Measurements from ENCODE around the gene BTG2.
A peak's percentile ranks its signal among the peaks of the same experiment; 100 is the strongest.

The BTG2 gene

DNA sequence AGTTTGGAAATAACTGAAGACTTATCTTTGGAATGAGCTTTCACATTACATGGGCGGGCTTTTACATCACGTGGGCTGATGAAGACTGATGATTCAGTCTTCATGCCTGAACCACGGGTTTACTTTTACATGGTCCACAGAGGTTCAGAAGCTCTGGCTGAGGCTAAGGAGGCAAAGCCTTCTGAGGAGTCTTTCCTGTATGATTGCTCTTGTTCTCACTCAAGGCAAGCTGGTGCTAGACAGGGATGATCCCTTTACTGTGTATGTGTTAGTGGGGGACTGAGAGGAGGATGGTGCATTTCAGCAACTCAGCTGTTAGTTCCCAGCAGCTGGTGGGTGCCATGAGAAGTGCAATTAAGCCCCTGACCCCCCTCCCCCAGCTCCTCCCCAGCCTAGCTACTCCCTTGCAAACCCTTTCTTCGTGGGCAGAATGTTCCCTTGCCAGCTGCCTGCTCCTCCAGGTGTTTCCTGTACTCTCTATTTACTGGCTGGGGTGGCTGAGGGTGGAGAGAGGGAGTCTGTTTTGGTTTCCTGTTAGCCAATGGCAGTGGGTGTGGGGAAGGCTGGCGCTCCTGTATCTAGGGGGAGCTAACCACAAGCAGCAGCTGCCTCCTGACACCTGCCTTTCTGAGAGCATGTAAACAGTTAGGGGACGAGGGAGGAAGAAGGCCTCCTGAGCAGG, 15.4 kb downstream of the BTG2 start:
- H3K4me3 ChIP-seq: no peak overlapping the region
- H3K27ac ChIP-seq: peak overlapping the region; percentile 22 to 92
- peak; percentile 73 for DNase-seq (ENCODE audit: low spot score)
- TF ChIP-seq, protein P1, sequence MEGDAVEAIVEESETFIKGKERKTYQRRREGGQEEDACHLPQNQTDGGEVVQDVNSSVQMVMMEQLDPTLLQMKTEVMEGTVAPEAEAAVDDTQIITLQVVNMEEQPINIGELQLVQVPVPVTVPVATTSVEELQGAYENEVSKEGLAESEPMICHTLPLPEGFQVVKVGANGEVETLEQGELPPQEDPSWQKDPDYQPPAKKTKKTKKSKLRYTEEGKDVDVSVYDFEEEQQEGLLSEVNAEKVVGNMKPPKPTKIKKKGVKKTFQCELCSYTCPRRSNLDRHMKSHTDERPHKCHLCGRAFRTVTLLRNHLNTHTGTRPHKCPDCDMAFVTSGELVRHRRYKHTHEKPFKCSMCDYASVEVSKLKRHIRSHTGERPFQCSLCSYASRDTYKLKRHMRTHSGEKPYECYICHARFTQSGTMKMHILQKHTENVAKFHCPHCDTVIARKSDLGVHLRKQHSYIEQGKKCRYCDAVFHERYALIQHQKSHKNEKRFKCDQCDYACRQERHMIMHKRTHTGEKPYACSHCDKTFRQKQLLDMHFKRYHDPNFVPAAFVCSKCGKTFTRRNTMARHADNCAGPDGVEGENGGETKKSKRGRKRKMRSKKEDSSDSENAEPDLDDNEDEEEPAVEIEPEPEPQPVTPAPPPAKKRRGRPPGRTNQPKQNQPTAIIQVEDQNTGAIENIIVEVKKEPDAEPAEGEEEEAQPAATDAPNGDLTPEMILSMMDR (IDR thresholded peaks at IDR 0.05): no peak

DNA sequence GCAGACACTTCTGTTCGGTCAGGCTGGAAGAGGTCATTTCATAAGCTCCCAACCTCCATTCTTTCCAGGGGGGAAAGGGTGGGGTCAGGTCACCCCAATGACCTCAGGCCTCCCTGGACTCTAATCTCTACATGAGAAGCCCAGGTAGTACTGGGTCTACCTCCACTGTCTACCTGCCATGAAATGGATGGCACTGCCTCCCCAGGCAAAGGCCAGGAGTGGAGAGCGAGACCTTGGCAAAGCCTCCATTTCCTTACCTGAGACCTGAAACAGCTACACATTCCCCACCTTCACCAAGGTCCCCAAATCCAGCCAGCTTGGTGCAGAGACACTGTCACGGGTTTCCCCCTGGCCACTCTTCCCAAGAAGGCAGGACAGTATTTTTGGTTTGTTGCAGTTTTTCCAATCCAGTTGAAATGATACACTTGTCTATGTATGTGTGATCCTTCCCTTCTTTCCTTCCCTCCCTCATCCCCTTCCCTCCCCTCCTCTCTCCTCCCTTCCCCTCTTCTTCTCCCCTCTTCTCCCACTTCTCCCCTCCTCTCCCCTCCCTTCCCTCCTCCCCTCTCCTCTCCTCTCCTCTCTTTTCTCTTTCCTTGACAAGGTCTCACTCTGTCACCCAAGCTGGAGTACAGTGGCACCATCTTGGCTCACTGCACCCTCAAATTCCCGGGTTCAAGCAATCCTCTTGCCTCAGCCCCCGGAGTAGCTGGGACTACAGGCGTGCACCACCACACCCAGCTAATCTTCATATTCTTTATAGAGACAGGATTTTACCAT, 16.1 kb downstream of the BTG2 start:
- no peak for DNase-seq (ENCODE audit: low spot score)
- H3K4me3 ChIP-seq: no peak overlapping the region
- TF ChIP-seq, protein P1 (IDR thresholded peaks at IDR 0.05): no peak
- H3K27ac ChIP-seq: peak overlapping the region; percentile 22 to 92

DNA sequence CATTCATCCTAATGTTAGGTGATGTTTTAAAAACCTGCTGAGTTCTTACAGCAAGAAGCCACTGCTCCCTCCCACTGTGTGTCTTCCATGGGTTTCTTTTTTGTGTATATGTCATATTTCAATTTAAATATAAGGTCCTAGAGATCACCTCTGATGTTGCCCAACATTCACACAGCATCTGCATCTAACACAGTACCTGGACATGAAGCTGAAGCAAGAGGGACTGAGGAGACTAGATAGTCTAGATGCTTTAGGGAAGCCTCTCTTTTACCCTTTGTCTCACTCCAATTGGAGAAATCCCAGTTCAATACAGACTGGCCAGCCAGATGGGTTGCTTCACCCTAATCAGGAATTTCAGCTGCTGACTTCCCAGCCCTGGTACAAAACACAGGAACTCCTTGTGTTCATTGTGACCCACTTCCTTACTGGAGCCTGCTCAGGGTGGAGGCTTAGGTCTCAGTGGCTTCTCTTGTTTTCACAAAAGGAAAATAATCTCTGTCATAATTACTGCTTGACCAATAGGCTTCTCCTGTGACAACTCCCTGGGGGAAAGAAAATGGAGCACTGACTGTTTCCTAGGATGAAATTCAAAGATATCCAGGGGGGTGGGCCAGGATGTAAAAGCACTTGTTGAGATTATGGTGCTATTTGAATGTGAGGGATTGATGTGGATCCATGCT, 17.3 kb downstream of the BTG2 start:
- TF ChIP-seq, protein P1 (IDR thresholded peaks at IDR 0.05): no peak
- DNase-seq (ENCODE audit: low spot score): no peak
- peak overlapping the region; percentile 54 to 92 for H3K27ac ChIP-seq

DNA sequence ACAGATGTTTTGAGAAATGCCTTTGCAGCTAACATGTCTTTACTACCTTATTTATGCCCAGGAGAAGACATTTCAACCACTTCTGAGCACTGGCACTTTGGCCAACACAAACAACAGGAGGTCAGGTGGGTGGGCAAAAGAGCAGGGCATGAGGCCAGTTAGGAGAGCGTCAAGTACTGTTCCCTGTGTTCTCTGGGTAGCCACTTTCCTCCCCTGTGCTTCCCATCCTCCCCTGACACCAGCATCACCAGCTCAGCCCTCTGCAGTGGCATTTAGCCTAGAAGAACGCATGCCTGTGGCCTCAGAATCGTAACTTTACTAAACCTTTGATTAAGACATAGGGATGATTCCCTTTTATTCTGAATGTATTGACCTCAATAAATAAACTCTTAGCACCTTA, 18.3 kb downstream of the BTG2 start:
- no peak for DNase-seq (ENCODE audit: low spot score)
- Histone ChIP-seq H3K4me3 (peak overlapping the region; percentile 8), H3K27ac (peak overlapping the region; percentile 54 to 92)
- TF ChIP-seq, protein P1 (IDR thresholded peaks at IDR 0.05): no peak

More for the DNA sequence above, 17.3 kb downstream of the BTG2 start:
- peak overlapping the region; percentile 8 for H3K4me3 ChIP-seq

DNA sequence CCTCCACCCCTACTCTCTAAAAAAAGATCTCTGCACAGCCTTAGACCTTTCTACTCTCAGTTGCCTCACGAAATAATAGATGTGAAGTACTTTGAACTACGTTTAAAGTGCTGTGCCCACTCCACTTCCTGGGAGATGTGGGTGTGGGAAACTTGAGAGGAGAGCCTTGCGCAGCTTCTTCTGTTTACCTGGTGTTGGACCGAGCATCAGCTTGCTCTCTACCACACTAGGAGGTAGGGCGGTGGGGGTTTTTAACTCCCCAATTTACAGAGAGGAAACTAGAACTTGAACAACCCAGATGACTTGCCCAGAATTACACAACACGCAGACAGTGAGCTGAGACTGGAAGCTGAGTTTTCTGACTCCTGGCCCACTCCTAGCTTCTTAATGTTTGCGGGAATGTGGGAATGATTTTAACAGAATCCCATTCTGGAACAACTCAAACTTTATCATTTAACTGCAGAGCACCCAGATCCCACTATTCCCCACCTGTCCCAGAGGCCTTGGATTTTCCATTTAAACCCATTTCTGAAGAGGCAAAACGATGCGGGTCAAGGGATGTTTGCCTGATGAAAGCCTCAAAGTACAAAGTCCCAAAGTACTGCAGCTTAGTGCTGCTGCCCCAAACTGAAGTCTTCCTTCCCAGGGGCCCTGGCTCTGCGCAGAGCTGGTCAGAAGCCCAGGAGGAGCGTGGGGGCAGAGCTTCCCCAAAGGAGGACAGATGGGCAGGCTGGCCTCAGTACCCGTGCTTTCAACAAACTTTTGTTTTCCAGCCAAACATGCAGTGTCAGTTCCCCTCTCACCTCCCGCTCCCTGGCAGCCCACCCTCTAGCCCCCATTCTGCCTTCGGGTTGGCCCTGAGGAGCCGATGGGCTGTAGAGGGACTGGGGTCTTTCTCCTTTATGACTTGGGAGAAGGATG, 19.0 kb downstream of the BTG2 start:
- no peak for DNase-seq (ENCODE audit: low spot score)
- TF ChIP-seq, protein P1 (IDR thresholded peaks at IDR 0.05): no peak
- H3K4me3 ChIP-seq: peak overlapping the region; percentile 10
- H3K27ac ChIP-seq: peak overlapping the region; percentile 42 to 92

DNA sequence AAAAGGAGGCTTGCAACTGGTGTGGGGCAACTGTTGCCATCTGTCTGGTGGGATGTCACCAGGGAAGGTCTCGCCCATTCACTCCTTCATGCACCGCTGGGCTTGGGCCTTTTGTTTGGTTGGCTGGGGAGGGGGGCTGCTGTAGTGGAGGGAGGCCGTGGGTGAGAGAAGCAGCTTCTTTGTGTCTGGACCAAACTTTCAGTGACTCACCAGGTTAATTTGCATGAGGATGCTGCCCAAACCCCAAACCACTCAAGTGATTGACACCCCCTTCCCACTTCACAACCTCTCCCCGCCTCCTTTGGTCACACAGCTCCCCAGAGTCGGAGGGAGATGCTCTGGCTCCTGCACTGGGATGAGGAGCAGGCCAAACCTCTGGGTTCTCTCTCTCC, 19.7 kb downstream of the BTG2 start:
- H3K27ac ChIP-seq: peak overlapping the region; percentile 42 to 92
- TF ChIP-seq, protein P1 (IDR thresholded peaks at IDR 0.05): no peak
- H3K4me3 ChIP-seq: no peak overlapping the region
- no peak for DNase-seq (ENCODE audit: low spot score)

Measured in coronary artery (tissue), 2 donors.